AG08395 (cell line): ENCODE measurements around the gene SRI.
"Not testable (repeated sequence)": the region's sequence is repeated elsewhere in the genome, so short reads cannot be mapped to it uniquely, and the experiment has no call there.

Experiments
- DNase-seq: peaks from one replicate; pipeline ENCODE4 v3.0.0; 2012; ENCODE audit warnings: mixed read lengths, low spot score

SRI gene, protein sequence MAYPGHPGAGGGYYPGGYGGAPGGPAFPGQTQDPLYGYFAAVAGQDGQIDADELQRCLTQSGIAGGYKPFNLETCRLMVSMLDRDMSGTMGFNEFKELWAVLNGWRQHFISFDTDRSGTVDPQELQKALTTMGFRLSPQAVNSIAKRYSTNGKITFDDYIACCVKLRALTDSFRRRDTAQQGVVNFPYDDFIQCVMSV

DNA sequence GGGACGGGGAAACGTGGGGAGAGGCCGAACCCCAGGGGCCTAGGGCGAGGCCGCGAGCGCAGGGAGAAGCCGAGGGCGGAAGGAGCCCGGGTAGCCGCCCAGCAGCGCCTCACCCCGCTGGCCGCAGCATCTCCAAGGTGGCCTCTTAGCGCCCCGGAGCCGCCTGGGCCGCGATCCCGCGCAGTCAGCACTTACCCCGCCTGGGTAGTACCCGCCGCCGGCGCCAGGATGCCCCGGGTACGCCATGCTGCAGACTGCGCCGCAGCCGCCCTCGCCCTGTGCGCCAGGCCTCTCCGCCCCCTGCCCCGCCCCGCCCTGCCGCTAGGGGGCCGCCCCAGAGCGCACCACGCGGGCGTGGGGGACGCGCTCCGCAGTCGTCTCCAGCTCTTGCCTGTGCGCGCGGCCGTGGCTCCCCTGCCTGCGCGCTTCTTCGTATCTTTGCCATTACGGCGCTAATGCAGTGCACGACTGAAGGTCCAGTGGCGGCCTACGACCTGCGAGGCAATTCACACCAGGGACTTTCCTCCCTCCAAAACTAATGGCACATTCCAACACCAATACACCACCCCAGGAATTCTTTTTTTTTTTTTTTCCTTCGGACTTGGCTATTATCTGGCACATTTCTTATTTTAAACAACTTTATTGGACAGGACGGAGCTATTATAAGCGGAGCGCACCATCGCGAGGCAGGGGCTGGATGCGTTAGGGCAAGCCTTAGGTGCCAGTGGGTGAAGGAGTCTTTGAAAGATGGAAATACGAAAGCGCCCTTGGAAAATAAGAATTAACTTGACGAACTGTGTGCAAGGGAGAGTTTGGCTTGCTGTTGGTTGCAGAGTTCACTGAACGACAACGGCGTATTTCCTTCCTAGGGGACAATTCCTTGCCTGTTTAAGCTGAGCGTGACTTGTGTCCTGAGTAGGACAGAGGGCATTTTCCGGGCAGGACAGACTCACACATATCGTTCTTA is at the start of gene SRI:
Gene SRI (minus strand): TSS at position 258 of the 967 bp plus-strand sequence. CDS start 12 bp downstream, at position 246.
- peak; percentile 94 for DNase-seq

DNA sequence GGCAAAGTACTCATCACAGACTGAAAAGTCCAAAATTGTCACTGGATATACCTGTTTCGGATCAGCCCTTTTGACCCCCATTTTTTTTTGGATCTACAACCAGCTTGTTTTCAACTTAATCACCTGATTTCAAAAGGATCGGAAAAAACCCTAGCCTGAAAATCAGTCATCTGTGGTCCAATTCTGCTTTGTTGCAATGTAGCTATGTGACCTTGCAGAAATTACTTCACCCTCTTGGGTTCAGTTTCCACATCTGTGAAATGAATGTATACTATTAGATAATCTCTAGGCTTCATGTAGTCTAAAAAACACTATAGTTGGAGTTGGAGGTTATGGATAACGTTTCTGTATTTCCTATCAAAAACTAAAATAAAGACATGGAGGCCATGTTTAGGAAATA is 49.7 kb upstream of the SRI start:
- DNase-seq = no peak

DNA sequence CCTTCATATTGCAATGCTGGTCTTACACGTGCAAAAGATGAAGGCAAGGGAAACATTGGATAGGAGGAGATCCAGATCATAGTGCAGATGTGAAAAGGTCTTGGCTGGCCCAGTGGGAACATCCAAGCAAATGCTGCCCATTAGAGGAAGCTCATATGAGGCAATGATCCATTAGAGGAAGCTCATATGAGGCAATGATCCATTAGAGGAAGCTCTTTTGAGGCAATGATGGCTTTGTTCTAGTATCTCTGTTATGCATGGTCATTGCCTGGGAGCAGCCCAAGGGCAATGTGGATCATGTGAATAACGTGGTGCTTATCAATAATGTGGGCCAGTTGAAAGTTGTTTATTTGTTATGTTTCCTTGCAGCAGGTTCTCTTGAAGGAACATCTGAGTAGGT is 49.0 kb upstream of the SRI start:
- no peak for DNase-seq

DNA sequence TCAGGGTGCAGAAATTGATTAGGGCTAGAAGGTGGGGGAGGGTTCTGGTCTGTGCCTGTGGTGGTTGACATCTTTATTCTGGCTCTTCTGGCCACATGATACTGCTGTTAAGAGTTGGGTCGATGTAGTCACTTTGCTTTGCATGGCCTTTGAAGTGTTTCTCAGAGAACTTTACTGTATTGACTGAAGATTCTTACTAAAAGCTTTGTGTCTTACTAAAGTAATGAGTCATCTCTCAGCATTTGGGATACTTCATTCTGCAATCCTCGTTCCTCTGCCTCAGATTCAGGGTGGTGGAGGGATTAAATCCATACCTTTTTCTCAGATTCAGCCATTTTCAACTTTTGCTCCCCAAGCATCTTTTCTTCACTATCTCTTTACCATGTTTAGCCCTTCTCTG is 48.2 kb upstream of the SRI start:
- DNase-seq = no peak

DNA sequence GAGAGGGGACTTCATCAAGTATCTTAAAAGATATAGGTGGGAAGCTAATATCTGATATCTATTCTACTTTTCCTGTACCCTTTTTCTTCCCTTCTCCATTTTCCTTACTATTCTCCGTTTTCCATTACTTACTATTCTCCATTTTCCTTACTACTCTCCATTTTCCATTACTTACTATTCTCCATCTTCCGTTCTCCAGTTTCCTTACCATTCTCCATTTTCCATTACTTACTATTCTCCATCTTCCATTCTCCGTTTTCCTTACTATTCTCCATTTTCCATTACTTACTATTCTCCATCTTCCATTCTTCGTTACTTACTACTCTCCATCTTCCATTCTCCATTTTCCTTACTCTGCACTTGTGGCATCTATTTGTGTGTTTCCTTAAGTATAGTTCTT is 47.6 kb upstream of the SRI start:
- DNase-seq = no peak

DNA sequence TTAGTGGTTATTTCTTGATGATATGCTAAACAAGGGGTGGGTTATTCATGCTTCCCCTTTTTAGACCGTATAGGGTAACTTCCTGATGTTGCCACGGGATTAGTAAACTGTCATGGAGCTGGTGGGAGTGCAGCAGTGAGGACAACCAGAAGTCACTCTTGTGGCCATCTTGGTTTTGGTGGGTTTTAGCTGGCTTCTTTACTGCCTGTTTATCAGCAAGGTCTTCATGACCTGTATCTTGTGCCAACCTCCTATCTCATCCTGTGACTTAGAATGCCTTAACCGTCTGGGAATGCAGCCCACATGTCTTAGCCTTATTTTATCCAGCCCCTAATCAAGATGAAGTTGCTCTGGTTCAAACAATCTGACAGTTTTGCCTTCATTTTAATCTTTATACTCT is 45.1 kb upstream of the SRI start:
- DNase-seq = not testable (repeated sequence)

DNA sequence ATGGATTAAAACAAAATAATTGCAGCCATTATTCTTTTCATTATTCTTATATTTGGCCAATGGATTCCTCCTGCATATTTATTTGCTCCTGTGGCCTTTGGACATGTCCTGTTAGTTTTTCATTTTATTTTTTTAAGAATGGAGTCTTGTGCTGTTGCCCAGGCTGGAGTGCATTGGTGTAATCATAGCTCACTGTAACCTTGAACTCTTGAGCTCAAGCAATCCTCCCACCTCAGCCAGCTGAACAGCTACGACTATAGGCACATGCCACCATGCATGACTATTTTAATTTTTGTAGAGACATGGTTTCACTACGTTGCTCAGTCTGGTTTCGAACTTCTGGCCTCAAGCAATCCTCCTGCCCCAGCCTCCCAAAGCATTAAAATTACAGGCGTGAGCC is 42.7 kb upstream of the SRI start:
- DNase-seq = no peak

DNA sequence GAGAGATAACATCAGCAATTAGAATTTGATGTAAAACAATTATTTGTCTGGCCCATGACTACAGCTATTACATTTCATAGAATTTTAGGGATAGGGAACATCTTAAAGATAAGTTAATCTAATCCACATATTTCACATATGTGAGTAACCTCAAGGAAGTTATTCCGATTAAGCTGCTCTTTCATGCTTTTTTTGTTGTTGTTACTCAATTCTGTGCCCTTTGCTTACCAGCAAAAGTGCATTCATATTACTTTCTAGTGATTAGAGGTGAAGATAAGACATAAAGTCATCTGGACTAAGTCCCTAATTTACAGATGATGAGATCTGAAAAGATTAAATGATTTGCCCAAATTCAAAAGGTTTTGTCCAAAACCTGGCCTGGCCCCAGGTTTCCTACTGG is 40.9 kb upstream of the SRI start:
- DNase-seq = no peak

DNA sequence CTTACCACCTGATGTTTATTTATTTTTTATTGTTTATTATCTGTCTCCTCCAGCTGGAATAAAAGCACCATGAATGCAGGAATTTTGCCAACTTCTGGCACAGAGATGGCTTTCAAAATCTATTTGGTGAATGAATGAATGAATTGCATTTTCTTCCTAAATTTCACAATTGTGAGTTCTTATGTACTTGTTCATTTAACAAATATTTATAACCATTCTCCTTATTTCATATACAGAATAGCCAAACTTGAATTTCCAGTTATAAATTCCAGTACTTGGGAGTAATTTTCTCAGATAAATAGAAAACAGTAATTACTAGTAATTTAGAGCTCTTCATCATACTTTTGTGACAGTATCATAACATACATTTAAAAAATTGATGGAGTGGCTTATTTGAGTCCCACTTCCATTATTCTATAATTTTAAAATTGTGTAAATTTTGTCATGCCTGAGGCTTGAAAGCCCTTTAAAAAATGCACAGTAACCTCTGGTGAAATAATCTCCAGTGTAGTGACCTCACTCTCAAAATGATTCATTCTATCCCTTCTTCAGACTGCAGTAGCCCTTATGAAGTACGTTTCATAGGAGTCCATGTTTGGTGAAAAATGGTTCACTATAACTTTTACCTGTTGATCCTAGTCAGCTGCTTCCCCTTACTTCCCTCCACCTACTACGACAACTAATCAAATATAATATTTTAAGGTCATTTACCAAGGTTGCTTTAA is 40.0 kb upstream of the SRI start:
- no peak for DNase-seq

DNA sequence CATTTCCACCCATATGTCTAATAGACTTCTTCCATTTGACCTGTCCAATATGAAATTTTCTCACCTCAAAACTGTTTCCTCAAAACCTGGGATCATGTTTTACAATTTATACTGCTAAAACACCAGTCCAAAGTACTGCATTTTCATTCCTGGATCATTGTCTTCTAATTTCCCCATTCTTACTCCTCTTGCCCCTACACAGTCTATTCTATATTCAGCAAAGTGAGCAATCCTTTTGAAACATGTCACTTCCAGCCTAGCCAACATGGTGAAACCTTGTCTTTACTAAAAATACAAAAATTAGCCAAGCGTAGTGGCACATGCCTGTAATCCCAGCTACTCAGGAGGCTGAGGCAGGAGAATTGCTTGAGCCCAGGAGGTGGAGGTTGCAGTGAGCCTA is 38.5 kb upstream of the SRI start:
- DNase-seq = not testable (repeated sequence)

DNA sequence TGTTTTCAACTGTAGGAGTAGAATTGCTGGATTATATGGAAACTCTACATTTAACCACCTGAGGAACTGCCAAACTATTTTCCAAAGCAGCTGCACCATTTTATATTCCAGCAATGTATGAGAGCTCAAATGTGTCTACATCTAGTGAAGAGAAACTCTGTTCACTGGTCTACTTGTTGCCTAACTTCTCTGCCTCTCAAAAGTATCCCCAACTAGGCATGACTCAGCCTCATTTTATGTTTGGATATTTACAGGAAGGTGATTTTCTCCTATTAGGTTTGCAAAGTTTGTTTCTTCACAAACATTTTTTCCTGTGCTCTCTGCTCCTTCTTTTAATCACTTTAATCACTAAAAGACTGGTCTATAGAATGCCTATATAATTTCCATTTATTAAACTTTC is 37.1 kb upstream of the SRI start:
- no peak for DNase-seq

DNA sequence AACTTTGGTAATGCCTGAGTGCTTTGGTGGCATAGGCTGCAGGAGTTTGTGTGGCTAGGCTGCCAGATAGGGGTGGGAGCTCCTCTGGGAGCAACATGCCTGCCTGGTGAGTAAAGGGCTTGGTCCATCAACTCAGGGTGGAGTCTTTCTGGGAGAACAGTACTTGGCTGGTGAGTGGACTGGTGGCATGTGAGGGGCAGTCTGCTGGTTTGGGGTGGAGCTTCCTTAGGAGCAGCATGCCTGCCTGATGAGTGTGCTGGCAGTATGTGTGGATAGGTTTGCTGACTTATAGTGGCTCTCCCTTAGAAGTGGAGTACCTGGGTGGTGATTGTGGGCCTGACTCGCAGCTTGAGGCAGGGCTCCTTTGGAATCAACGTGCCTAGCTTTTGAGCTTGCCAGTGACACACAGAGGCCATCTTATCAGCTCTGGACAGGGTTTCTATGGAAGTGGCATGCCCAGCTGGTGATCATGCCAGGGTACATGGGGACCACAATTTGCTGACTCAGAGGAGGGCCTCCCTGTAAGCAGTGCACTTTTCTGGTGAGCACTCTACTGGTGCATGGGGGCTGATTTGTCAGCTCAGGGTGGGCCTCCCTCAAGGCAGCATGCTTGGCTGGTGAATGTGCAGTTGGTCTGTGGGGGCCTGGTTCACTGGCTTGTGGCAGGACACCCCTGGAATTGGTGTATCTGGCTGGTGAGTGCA is 35.0 kb upstream of the SRI start:
- DNase-seq = peak; percentile 30

DNA sequence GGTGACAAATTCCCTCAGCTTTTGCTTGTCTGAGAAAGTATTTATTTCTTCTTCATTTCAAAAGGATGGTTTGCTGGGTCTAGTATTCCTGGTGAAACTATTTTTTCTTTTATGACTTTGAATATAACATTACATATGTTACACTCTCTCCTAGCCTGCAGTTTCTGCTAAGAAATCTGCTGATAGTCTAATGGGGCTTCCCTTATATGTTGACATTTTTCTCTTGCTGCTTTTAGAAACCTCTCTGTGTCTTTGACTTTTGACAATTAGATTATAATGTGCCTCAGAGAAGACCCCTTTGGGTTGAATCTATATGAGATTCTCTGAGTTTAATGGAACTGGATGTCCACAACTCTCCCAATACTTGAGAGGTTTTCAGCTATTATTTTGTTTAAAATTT is 33.8 kb upstream of the SRI start:
- DNase-seq = no peak

DNA sequence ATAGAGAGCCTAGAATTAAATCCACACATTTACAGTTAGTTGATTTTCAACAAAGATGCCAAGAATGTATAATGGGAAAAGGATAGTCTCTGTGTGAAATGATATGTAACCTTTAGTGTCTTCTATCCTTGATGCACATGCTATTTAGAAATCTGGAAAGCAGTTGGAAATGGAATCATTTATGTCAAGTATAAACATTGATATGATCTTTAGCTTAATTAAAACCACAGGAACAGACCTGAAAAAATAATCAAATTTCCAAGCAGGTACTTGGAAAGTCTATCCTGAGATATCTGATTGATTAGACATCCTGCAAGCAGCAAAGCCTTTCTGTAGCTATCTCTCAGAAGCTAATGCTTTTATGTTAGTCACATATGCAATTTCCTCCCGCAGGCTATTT is 24.4 kb upstream of the SRI start:
- DNase-seq = no peak

DNA sequence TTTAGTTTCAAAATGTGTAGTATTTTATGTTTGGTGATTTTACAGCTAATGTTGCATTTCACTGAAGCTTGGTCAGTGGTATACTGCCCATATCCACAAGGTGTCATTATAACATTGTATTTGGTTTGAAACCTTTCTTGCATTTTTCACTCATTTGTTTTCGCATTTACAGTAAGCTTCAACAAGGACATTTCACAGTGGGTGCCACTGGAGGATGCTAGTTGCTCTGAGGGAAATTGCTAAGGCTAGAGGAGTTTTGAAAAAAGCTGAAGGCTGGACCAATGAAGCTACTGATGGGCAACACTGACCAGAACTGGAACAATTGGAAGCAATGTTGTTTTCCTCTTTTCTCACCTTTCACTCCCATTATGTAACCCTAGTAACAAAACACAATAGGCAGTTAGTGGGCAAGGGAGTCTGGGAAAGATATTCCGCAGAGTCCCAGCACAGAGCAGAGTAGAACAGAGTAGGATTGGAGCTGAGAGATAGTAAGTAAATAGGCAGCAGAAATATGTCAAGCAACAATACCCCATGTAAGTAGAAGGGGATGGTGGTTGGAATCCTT is 23.6 kb upstream of the SRI start:
- DNase-seq = peak; percentile 61

DNA sequence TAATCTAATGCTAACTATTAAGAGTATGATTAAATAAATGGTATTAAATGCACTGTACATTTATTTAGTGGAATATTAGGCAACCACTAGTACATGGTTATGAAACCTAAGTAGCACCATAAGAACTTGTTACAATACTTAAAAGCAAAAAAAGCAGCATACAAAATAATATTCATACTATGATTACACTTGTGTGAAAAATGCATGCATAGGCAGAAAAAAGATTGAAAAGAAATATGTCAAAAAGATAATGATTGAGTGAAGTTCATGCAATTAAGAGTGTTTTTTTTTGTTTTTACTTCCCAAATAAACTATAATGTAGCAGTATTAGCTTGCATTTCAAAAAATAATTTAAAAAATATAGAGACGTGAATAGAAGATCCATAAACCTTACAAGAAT is 20.0 kb upstream of the SRI start:
- no peak for DNase-seq

DNA sequence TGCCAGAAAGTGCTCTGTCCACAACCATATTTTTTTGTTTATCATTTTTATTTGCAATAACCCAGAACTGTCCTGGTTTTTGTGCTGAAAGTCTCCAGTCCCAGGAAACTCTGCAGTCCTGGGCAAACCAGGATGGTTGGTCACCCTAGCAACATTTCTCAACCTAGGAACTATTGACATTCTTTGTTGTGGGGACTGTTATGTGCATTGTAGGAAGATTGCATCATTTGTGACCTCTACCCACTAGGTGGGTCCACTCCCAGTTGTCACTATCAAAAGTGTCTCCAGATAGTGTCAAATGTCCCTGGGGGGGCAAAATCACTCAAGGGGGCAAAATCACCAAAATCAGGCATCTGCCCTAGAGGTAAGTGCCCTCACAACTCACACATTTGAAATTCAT is 14.0 kb upstream of the SRI start:
- no peak for DNase-seq

DNA sequence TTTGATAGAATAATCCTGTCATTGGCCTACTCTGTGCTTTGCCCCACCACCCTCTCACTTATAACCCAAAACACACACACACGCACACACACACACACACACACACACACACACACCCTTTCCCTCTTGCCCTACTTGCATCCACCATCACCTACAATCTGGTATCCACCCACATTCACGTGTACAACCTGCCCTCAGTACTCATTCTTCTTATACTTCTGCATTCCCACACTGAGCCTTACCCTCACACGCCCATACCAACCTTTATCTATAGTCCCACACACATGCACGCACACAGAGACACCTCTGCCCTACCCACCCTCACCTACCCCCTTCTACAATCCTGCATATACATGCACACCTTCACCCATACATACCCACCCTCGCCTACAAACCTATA is 10.8 kb upstream of the SRI start:
- DNase-seq = no peak

DNA sequence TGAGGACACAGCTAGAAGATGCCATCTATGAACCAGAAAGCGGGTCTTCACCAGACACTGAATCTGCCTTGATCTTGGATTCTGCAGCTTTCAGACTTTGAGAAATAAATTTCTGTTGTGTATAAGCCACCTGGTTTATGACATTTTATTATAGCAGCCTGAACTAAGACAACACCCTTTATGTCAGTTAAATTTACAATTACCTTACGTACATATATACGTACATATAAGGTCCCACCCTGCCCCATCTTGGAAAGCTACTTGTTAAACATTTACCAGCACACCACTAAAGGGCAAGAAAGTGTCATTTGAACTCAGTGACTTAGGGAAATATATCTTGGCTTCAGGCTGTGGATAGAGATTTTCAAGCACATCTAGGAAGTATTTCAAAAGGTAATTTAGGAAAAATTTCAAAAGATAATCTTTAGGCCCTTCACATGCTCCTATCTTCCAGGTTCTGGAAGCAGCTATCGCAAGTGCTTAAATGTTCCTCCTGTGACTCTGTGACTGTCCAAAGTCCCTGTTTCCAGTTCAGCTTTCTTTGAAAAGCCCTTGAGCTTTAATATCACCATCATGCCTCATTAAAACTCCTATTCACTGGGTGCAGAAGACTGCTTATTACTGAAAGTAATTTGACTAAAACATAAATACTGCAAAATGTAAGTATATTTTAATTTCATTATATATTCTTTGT is 9.6 kb upstream of the SRI start:
- no peak for DNase-seq

DNA sequence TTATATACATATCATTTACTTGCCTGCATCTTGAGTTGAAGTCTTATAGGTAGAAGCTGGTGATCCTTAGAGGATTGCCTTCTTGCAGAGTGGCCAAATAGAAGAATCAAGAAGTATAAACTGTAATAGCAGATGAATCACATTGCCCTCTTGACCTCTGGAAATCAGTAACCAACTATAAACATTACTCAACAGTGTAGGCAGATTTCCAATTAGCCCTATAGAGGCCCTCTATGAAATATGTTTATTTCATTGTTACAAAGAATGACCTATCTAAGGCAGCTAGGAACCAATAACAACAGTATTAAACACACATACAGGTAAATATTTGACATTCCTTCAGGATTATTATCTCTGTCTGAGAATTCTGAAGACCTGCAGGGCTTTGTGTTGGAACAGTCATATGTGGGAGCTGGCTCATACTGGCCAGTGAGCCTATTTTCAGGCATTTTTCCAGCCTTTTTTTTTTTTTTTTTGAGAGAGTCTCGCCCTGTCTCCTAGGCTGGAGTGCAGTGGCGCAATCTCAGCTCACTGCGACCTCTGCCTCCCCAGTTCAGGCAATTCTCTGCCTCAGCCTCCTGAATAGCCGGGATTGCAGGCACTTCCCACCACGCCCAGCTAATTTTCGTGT is 7.2 kb upstream of the SRI start:
- DNase-seq = peak; percentile 15

DNA sequence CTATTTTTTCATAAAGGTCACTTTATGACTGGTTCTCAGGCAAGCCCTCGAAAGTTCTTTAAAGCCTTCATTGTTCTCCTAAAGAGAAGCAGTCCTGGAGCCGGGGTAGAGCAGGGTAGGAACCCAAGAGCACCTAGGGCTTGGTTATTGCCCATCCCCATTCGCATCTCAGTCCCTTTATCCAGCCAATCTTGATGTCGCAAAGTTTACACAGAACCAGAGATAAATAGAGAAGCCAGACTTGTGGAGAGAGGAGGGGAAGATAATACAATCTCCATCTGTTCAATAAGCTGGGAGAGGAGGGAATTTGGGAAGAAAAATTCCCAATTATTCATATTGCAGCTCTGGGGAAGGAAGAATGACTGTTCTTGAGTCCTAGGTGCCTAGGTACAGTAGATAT is 6.4 kb upstream of the SRI start:
- DNase-seq = no peak
